GM23248 (cell line): ENCODE measurements around the gene TLX1. TPM values are rescaled to one million over a fixed set of nuclear protein-coding genes. Genes with fewer than 3 reads are reported as not detected.

Source experiments
- DNase-seq: peaks from one replicate; pipeline ENCODE4 v3.0.0-alpha.2; 2015
- H2AFZ ChIP-seq: fragments of 200-600 bp; sonication (generic); 2 replicates; pipeline ENCODE4 v1.6.1; 2016; ENCODE audit warnings: antibody characterized with exemption
- H3F3A ChIP-seq: fragments of 200-600 bp; sonication (generic); 2 replicates; pipeline ENCODE4 v1.6.1; 2016; ENCODE audit warnings: mild to moderate bottlenecking, antibody characterized with exemption, mixed run types; ENCODE audit not compliant: insufficient read depth
- H3K27ac ChIP-seq: fragments of 200-600 bp; sonication (generic); 2 replicates; pipeline ENCODE4 v1.5.1; 2016; ENCODE audit warnings: mild to moderate bottlenecking
- H3K27me3 ChIP-seq: fragments of 200-600 bp; sonication (generic); replicated peaks from 2 replicates; pipeline ENCODE4 v1.6.1; 2016; ENCODE audit warnings: mild to moderate bottlenecking; ENCODE audit not compliant: insufficient read depth
- H3K36me3 ChIP-seq: fragments of 200-600 bp; sonication (generic); 2 replicates; pipeline ENCODE4 v1.6.1; 2016; ENCODE audit warnings: low read depth, mild to moderate bottlenecking
- H3K4me1 ChIP-seq: fragments of 200-600 bp; sonication (generic); 2 replicates; pipeline ENCODE4 v1.6.1; 2016; ENCODE audit warnings: mild to moderate bottlenecking; ENCODE audit not compliant: insufficient read depth
- H3K4me2 ChIP-seq: fragments of 200-600 bp; sonication (generic); one replicate; pipeline ENCODE4 v1.6.1; 2016; ENCODE audit warnings: mild to moderate bottlenecking; ENCODE audit not compliant: unreplicated experiment
- H3K4me3 ChIP-seq: fragments of 200-600 bp; sonication (generic); 2 replicates; pipeline ENCODE4 v1.5.1; 2016; ENCODE audit warnings: mild to moderate bottlenecking
- H3K79me2 ChIP-seq: fragments of 200-600 bp; sonication (generic); 2 replicates; pipeline ENCODE4 v1.6.1; 2016; ENCODE audit warnings: mild to moderate bottlenecking; ENCODE audit not compliant: insufficient read depth
- H3K9ac ChIP-seq: fragments of 200-600 bp; sonication (generic); 2 replicates; pipeline ENCODE4 v1.6.1; 2016; ENCODE audit warnings: mild to moderate bottlenecking
- H3K9me2 ChIP-seq: fragments of 200-600 bp; sonication (generic); 2 replicates; pipeline ENCODE4 v1.6.1; 2016; ENCODE audit warnings: mixed run types, mild to moderate bottlenecking, moderate library complexity; ENCODE audit not compliant: insufficient read depth
- H3K9me3 ChIP-seq: fragments of 200-600 bp; sonication (generic); one replicate; pipeline ENCODE4 v1.6.1; 2017; ENCODE audit warnings: low read depth
- H4K20me1 ChIP-seq: fragments of 200-600 bp; sonication (generic); 2 replicates; pipeline ENCODE4 v1.6.0; 2016; ENCODE audit not compliant: insufficient read depth
- EZH2 ChIP-seq: fragments of 200-600 bp; sonication (generic); IDR thresholded peaks from 2 replicates; pipeline ENCODE4 v1.6.1; 2018; ENCODE audit warnings: antibody characterized with exemption, mild to moderate bottlenecking; ENCODE audit not compliant: insufficient read depth, poor library complexity, severe bottlenecking
- EZH2phosphoT487 ChIP-seq: fragments of 200-600 bp; sonication (generic); IDR thresholded peaks from 2 replicates; pipeline ENCODE4 v1.6.1; 2018; ENCODE audit warnings: antibody characterized with exemption, moderate library complexity, mild to moderate bottlenecking, low read depth; ENCODE audit not compliant: insufficient read depth
- WGBS, 2 experiments: methylation state at CpG; one replicate each; pipeline ENCODE4 v1.1.6; 2015 to 2017; ENCODE audit warnings: low lambda C conversion rate in 2 of 2, low coverage in 1 of 2; ENCODE audit errors: missing lambda C conversion rate in 2 of 2; 5-methylcytosine and 5-hydroxymethylcytosine counted together
- in situ Hi-C: fragments of 300-500 bp; cut with MboI; formaldehyde crosslinking; loops from 2 replicates; pipeline ENCODE4 v1.15.0; 2020
- polyA plus RNA-seq: library from polyadenylated mRNA; unstranded; fragments of >200 nt; fragmentation: Nextera tagmentation; extraction: Ambion mirVana; gene quantifications from 2 replicates; pipeline ENCODE4 v1.2.1, GENCODE V29; 2016
- total RNA-seq: library from RNA; depleted of rRNA; stranded (reverse); fragments of >200 nt; shearing (Covaris generic); gene quantifications from 2 replicates; pipeline ENCODE4 v1.2.3, GENCODE V29; 2014

The TLX1 gene
- total and polyA plus RNA-seq, 2 experiments from 2014 or later = not detected

GRCh38 chr10:101097881-101098280 lies 33.2 kb upstream of the TLX1 start:
- Histone ChIP-seq H3K9me3 (no peaks in the 10 kb centered on the region), H3K36me3 (no peaks in the 10 kb centered on the region), H4K20me1 (no peaks in the 10 kb centered on the region), H3K4me2 (no peak overlapping the region), H3K4me1 (no peaks in the 10 kb centered on the region), H3K9me2 (no peaks in the 10 kb centered on the region), H2AFZ (no peak overlapping the region), H3K27me3 (peaks cover 30% of the 10 kb centered on the region), H3K79me2 (no peaks in the 10 kb centered on the region), H3K27ac (no peak overlapping the region), H3F3A (no peaks in the 10 kb centered on the region), H3K4me3 (no peak overlapping the region), H3K9ac (no peak overlapping the region)
- 32 to 36% methylated on average over 4 of the region's 4 CpGs for WGBS, 2 experiments
- DNase-seq = no peak
- TF ChIP-seq EZH2 = no peak
- no peak for TF ChIP-seq EZH2phosphoT487
- in situ Hi-C loops = no loop called here

GRCh38 chr10:101099901-101100300 lies 31.2 kb upstream of the TLX1 start:
- Histone ChIP-seq H3K27ac (no peak overlapping the region), H4K20me1 (no peaks in the 10 kb centered on the region), H3K79me2 (no peaks in the 10 kb centered on the region), H3K9ac (no peak overlapping the region), H3K27me3 (peaks cover 47% of the 10 kb centered on the region), H3K4me2 (no peak overlapping the region), H3K9me3 (no peaks in the 10 kb centered on the region), H2AFZ (no peak overlapping the region), H3K4me3 (no peak overlapping the region), H3K36me3 (no peaks in the 10 kb centered on the region), H3K9me2 (no peaks in the 10 kb centered on the region), H3K4me1 (no peaks in the 10 kb centered on the region), H3F3A (no peaks in the 10 kb centered on the region)
- 32 to 36% methylated on average over 6 of the region's 6 CpGs for WGBS, 2 experiments
- no peak for DNase-seq
- TF ChIP-seq EZH2 (no peak), EZH2phosphoT487 (no peak)
- in situ Hi-C loops = no loop called here

- Histone ChIP-seq H3K4me1 (no peaks in the 10 kb centered on the region), H3K9ac (no peak overlapping the region), H3K9me3 (no peaks in the 10 kb centered on the region), H3F3A (no peaks in the 10 kb centered on the region), H3K79me2 (no peaks in the 10 kb centered on the region), H3K9me2 (no peaks in the 10 kb centered on the region), H4K20me1 (no peaks in the 10 kb centered on the region), H3K4me2 (no peak overlapping the region), H3K36me3 (no peaks in the 10 kb centered on the region), H3K27ac (no peak overlapping the region), H2AFZ (no peak overlapping the region), H3K27me3 (peaks cover 53% of the 10 kb centered on the region), H3K4me3 (no peak overlapping the region)
- in situ Hi-C loops = no loop called here
- no peak for TF ChIP-seq EZH2phosphoT487
- no peak for TF ChIP-seq EZH2
- DNase-seq = no peak
- 43 to 44% methylated on average over 4 of the region's 4 CpGs for WGBS, 2 experiments
Measured at GRCh38 chr10:101101372-101101881, 29.7 kb upstream of the TLX1 start.

- Histone ChIP-seq H3K27ac (no peak overlapping the region), H3K9me2 (no peaks in the 10 kb centered on the region), H3K9ac (no peak overlapping the region), H3K9me3 (no peaks in the 10 kb centered on the region), H3K4me1 (no peaks in the 10 kb centered on the region), H3K4me3 (no peak overlapping the region), H3K4me2 (no peak overlapping the region), H4K20me1 (no peaks in the 10 kb centered on the region), H3K79me2 (no peaks in the 10 kb centered on the region), H3F3A (no peaks in the 10 kb centered on the region), H2AFZ (no peak overlapping the region), H3K27me3 (peaks cover 45% of the 10 kb centered on the region), H3K36me3 (no peaks in the 10 kb centered on the region)
- no peak for DNase-seq
- TF ChIP-seq EZH2phosphoT487 = no peak
- no peak for TF ChIP-seq EZH2
- in situ Hi-C loops = no loop called here
- WGBS, 2 experiments = 50 to 63% methylated on average over 2 of the region's 2 CpGs
Measured at GRCh38 chr10:101103430-101103829, 27.7 kb upstream of the TLX1 start.

- no peaks in the 10 kb centered on the region for H3K9me2 ChIP-seq
- TF ChIP-seq EZH2phosphoT487 = no peak
- no peak for TF ChIP-seq EZH2
- no peaks in the 10 kb centered on the region for H3K79me2 ChIP-seq
- no peak overlapping the region for H3K27ac ChIP-seq
- 44 to 58% methylated on average over 6 of the region's 6 CpGs for WGBS, 2 experiments
- H3K36me3 ChIP-seq = no peaks in the 10 kb centered on the region
- peaks cover 43% of the 10 kb centered on the region for H3K27me3 ChIP-seq
- DNase-seq = no peak
- in situ Hi-C loops = no loop called here
- no peaks in the 10 kb centered on the region for H3F3A ChIP-seq
- no peak overlapping the region for H3K4me3 ChIP-seq
- no peaks in the 10 kb centered on the region for H3K4me1 ChIP-seq
- no peak overlapping the region for H3K9ac ChIP-seq
- H3K4me2 ChIP-seq = no peak overlapping the region
- no peaks in the 10 kb centered on the region for H4K20me1 ChIP-seq
- H2AFZ ChIP-seq = no peak overlapping the region
- no peaks in the 10 kb centered on the region for H3K9me3 ChIP-seq
Measured at GRCh38 chr10:101106351-101106750, 24.7 kb upstream of the TLX1 start.
